Measurements from ENCODE around the gene FILIP1L.

The FILIP1L gene

GRCh38 chr3:99885085-99885484 lies 229.2 kb downstream of the FILIP1L start:
- TF ChIP-seq CTCF (IDR thresholded peaks at IDR 0.05; ENCODE audit: low read depth, low read length, missing control alignments): no peak
- Histone ChIP-seq H3K27ac (no peak overlapping the region), H3K4me3 (ENCODE audit: low read depth, low read length) (no peak overlapping the region), H3K36me3 (replicated peaks) (no peaks in the 10 kb centered on the region), H3K27me3 (replicated peaks) (no peaks in the 10 kb centered on the region)
- no peak for DNase-seq
- in situ Hi-C loops (cut with HindIII; ENCODE audit: low pct_ligation_motif_present, low sequenced_read_pairs): no loop called here

GRCh38 chr3:99884484-99884883 lies 229.8 kb downstream of the FILIP1L start:
- Histone ChIP-seq H3K27ac (no peak overlapping the region), H3K36me3 (replicated peaks) (no peaks in the 10 kb centered on the region), H3K27me3 (replicated peaks) (no peaks in the 10 kb centered on the region), H3K4me3 (ENCODE audit: low read depth, low read length) (no peak overlapping the region)
- no peak for TF ChIP-seq CTCF (IDR thresholded peaks at IDR 0.05; ENCODE audit: low read depth, low read length, missing control alignments)
- no peak for DNase-seq
- in situ Hi-C loops (cut with HindIII; ENCODE audit: low pct_ligation_motif_present, low sequenced_read_pairs): no loop called here

GRCh38 chr3:99883693-99884092 lies 230.6 kb downstream of the FILIP1L start:
- Histone ChIP-seq H3K27ac (no peak overlapping the region), H3K27me3 (replicated peaks) (no peaks in the 10 kb centered on the region), H3K36me3 (replicated peaks) (no peaks in the 10 kb centered on the region), H3K4me3 (ENCODE audit: low read depth, low read length) (no peak overlapping the region)
- TF ChIP-seq CTCF (IDR thresholded peaks at IDR 0.05; ENCODE audit: low read depth, low read length, missing control alignments): no peak
- in situ Hi-C loops (cut with HindIII; ENCODE audit: low pct_ligation_motif_present, low sequenced_read_pairs): no loop called here
- no peak for DNase-seq

DNA sequence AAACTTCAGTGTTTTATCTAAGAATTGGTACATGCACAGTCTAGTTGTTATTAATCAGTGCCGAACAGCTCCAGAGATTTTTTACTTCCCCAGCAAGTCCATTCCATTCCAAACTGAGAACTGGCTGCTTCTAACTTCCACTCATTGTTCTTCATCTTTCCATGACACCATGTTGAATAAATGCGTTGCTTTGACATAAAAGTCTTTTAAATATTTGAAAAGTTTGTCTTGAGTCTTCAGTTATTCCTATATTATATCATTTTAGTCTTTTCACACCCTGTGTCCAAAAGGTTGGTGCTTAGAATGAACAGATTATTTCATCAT lies 231.2 kb downstream of the FILIP1L start:
- TF ChIP-seq CTCF (IDR thresholded peaks at IDR 0.05; ENCODE audit: low read depth, low read length, missing control alignments): no peak
- Histone ChIP-seq H3K4me3 (ENCODE audit: low read depth, low read length) (no peak overlapping the region), H3K36me3 (replicated peaks) (no peaks in the 10 kb centered on the region), H3K27me3 (replicated peaks) (no peaks in the 10 kb centered on the region), H3K27ac (no peak overlapping the region)
- in situ Hi-C loops (cut with HindIII; ENCODE audit: low pct_ligation_motif_present, low sequenced_read_pairs): no loop called here
- no peak for DNase-seq

DNA sequence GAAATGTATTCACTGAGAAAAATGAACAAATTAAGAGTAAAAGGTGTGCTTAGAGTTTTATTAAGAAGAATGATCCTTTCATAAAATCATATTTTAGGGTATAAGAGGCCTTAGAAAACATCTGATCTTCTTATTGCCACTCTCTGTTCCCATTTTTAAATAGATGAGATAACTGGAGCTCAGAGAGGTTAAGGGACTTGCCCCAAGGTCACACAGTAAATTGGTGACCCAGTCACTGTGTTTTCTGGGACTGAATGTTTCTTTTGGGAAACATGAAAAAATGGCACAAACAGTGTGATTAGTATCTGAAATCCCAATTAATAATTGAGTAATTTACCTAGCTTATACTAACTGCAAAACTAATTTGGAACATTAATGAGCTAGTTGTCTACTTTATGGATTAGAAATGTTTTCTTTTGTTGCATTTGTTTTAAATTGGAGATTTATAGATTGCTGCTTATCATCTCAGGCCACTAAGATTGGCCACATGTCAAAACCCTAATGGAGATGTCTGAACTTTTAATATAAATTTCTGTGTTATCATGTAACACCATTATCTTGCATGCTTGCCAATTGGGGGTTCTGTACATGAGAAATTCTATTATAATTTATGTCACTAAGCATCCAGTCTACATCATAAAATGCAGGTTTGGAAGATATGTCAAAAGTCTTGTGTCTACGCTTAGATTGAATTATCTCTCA lies 231.7 kb downstream of the FILIP1L start:
- H3K27me3 ChIP-seq (replicated peaks): no peaks in the 10 kb centered on the region
- no peak for DNase-seq
- in situ Hi-C loops (cut with HindIII; ENCODE audit: low pct_ligation_motif_present, low sequenced_read_pairs): no loop called here
- no peaks in the 10 kb centered on the region for H3K36me3 ChIP-seq (replicated peaks)
- no peak overlapping the region for H3K27ac ChIP-seq
- TF ChIP-seq CTCF (IDR thresholded peaks at IDR 0.05; ENCODE audit: low read depth, low read length, missing control alignments): no peak
- H3K4me3 ChIP-seq (ENCODE audit: low read depth, low read length): no peak overlapping the region

DNA sequence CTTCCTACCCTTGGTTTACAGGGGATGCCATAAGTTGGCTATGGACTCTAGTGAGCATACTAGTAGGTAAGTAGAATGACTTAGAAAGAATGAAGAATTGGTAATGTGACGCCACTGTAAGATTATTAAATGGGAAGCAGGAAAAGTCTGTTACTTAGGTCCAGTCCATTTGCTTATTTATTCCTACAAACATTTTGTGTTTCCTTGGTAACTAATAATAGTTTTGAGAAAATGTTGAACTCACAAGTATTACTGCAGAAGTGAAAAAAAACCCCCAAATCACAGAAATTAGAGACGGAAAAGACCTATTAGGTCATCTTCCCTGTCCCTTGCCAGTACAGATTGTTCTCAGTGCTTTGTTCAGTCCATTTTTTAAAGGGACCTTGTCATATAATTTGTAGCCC lies 233.2 kb downstream of the FILIP1L start:
- Histone ChIP-seq H3K27ac (no peak overlapping the region), H3K36me3 (replicated peaks) (no peaks in the 10 kb centered on the region), H3K27me3 (replicated peaks) (no peaks in the 10 kb centered on the region), H3K4me3 (ENCODE audit: low read depth, low read length) (no peak overlapping the region)
- in situ Hi-C loops (cut with HindIII; ENCODE audit: low pct_ligation_motif_present, low sequenced_read_pairs): no loop called here
- no peak for TF ChIP-seq CTCF (IDR thresholded peaks at IDR 0.05; ENCODE audit: low read depth, low read length, missing control alignments)
- DNase-seq: no peak
